GM21619 (cell line): Measurements from ENCODE around the gene B3GLCT.
A peak's percentile ranks its signal among the peaks of the same experiment; 100 is the strongest.
"Not testable (repeated sequence)": the region's sequence is repeated elsewhere in the genome, so short reads cannot be mapped to it uniquely, and the experiment has no call there.

ENCODE experiments used
- ATAC-seq: cut with Tn5 transposase; IDR thresholded peaks from one replicate; pipeline ENCODE4 v1.9.1; 2021; ENCODE audit not compliant: unreplicated experiment

The B3GLCT gene

DNA sequence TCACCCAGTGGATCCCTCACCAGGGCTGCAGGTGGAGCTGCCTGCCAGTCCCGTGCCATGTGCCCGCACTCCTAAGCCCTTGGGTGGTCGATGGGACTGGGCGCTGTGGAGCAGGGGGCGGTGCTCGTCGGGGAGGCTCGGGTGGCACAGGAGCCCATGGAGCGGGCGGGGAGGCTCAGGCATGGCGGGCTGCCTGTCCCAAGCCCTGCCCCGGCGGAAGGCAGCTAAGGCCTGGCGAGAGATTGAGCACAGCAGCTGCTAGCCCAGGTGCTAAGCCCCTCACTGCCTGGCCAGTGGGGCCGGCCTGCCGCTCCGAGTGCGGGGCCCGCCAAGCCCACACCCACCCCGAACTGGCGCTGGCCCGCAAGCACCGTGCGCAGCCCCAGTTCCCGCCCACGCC lies 16.8 kb upstream of the B3GLCT start:
- ATAC-seq: no peak

GRCh38 chr13:31184451-31184850 lies 15.3 kb upstream of the B3GLCT start:
- ATAC-seq: no peak

- no peak for ATAC-seq
Observed at GRCh38 chr13:31184981-31185645, 14.7 kb upstream of the B3GLCT start.

- ATAC-seq: no peak
Observed at GRCh38 chr13:31191748-31192147, 8.0 kb upstream of the B3GLCT start.

DNA sequence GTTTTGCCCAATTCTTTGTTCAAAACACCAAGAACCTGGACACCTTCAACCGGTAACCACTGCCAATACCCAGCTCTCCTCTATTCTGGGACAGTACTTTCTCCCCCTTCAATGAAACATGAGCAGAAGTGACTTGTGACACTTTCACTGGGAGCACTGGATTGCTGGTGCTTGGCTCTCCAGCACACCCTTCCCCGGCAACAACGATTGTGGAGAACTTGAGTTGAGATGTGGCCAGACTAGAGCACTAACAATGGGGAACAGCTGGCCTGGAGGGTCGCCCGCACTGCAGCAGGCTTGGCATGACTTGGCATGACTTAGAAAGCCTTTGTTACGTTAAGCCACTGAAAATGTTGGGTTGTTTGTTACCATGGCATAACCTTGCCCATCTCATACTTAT lies 7.5 kb upstream of the B3GLCT start:
- ATAC-seq: no peak

DNA sequence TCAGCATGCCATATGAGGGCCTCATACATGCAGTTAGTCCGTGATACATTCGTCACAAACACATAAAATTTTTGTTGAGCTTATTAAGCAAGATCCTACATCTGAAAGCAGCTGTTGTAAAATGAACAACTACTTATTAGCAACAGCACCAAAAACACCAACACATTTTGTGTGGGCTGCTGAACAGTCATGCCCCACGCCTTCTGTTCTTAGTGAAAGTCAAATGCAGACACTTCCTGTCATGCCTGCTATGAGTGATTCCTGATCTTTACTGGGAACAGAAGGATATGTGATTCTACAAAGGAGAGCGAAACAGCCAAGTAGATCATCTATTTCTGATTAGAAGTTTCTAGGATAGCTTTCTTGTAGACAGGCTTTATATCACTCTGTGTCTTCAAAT lies 4.2 kb upstream of the B3GLCT start:
- ATAC-seq: no peak

- no peak for ATAC-seq
Observed at GRCh38 chr13:31196992-31197391, 2.8 kb upstream of the B3GLCT start.

DNA sequence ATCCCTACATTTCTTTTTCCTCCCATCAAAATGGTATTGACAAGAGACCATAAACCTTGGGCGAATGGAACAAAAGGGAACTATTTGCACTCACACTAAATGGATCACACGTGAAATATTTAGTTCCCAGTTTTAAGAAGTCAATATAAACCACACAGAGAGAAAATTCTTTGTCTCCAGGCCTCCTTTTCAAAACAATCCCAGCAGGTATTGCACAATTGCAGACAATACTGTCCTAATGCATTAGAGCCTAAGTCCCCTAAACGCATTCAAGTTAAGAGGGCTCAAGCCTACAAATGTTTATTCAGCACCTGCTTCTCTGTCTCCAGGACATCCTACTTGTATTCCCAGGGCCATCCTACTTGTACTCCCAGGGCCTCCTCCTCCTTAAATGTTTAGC lies 1.3 kb upstream of the B3GLCT start:
- ATAC-seq: no peak

DNA sequence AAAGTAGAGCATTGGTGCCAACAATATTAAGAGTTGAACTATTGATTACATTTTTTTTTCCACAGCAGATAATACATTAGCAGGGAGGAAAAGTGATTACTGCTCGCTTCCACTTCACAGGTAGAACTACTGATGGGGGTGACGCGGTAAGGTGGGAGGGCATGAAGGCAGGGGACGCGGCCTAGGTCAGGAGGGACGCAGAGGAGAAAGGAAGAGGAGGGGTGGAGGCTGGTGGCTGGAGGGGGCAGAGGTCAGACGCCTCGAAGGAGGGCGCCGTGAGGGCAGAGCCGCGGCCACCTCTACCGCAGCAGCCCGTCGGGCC lies 287 bp upstream of the B3GLCT start:
- ATAC-seq: no peak

GRCh38 chr13:31200637-31200971 lies 829 bp downstream of the B3GLCT start:
- peak; percentile 19 for ATAC-seq

- no peak for ATAC-seq
Observed at GRCh38 chr13:31201341-31202031, 1.7 kb downstream of the B3GLCT start.

- ATAC-seq: no peak
Observed at GRCh38 chr13:31204592-31204991, 4.8 kb downstream of the B3GLCT start.

- ATAC-seq: no peak
Observed at GRCh38 chr13:31207661-31208552, 8.1 kb downstream of the B3GLCT start.

- ATAC-seq: no peak
Observed at GRCh38 chr13:31208559-31209122, 8.9 kb downstream of the B3GLCT start.

DNA sequence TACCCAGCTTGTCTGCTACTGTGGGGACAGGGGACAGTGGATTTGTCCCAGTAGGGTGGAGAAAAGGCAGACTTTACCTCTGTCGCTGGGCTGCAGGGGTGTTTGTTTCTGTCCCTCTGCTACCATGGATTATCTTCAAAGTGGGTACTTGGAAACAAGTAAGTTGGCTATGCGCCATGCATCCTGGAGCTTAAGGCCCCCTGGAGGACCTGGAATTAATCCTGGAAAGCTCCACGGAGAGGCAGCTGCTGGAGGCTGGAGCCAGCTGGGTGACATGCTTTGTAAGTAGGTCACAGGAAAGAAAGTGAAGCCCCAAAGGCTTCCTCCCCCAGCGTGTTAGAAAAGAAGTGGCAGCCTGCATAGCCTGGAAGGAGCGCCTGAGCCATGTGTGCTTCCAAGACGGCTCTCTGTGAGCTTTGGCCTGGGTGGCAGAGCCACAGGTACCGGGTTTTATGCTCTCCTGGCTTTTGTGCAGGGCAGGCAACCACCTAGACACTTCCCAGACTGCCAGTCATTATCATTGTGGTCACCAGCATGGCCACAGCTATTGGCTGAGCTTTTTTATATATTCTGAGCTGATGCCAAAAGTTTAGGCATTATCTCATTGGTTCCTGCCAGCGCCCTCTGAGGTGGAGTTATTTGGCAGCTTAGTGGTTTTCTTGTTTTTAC lies 9.5 kb downstream of the B3GLCT start:
- no peak for ATAC-seq

GRCh38 chr13:31209841-31210210 lies 10.1 kb downstream of the B3GLCT start:
- ATAC-seq: no peak

DNA sequence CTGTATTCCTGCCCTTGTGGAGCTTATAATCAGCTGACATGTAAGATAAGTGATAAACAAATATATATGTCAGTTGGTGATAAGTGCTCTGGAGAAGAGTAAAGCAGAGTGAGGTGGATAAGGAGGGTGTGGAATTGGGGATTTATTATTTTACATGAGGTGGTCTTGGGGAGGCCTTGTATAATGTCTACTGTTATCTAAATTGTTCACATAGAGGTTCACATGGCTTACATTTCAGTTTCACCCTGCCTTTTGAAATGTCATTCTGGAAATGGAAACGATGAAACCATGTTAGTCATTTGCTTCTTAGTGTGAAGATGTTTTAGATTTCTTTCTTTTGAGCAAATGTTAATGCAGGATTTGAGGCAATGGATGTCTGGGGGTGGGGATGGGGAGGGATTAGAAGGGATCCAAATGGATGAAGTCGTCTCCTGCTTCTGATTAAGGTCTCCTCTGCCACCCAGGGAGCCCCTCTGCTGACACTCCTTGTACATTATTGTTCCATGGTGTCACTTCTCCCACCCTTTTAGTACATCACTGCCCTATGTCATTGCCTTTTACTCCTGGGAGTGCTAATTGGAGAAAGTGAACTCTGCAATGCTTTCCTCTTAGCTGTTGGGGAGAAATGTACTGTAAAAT lies 14.0 kb downstream of the B3GLCT start:
- ATAC-seq: no peak

DNA sequence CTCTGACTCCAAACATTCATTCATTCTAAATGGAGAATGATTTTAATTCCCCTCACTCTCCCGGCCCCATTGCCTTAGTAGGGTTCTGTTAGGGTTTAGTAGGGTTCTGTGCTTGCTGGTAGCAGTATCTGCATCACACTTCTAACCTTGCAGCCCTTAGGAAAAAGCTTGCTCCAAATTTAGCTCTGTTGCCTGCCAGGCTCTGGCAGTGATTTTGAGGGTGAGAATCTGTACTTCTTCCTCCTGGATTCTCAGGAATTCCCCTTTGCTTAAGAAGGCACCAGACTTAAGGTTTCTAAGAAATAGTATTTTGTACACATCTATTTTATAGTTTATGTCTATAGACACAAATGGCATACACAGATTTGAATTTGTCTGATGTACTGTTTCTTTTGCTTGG lies 14.7 kb downstream of the B3GLCT start:
- ATAC-seq: no peak

GRCh38 chr13:31216916-31217315 lies 17.1 kb downstream of the B3GLCT start:
- not testable (repeated sequence) for ATAC-seq

GRCh38 chr13:31219909-31220598 lies 20.3 kb downstream of the B3GLCT start:
- ATAC-seq: no peak
